HG02852 (cell line): ENCODE data around the gene LY6G6F.

Source experiments
- ATAC-seq: cut with Tn5 transposase; IDR thresholded peaks from one replicate; pipeline ENCODE4 v1.9.1; 2021; ENCODE audit warnings: mild to moderate bottlenecking, moderate library complexity; ENCODE audit not compliant: unreplicated experiment

Gene LY6G6F

GRCh38 chr6:31676322-31676903 lies 30.3 kb upstream of the LY6G6F start:
- ATAC-seq: no peak

- ATAC-seq: no peak
These were observed 29.8 kb upstream of the LY6G6F start for GRCh38 chr6:31676904-31677303.

- no peak for ATAC-seq
These were observed 28.7 kb upstream of the LY6G6F start for GRCh38 chr6:31677955-31678354.

DNA sequence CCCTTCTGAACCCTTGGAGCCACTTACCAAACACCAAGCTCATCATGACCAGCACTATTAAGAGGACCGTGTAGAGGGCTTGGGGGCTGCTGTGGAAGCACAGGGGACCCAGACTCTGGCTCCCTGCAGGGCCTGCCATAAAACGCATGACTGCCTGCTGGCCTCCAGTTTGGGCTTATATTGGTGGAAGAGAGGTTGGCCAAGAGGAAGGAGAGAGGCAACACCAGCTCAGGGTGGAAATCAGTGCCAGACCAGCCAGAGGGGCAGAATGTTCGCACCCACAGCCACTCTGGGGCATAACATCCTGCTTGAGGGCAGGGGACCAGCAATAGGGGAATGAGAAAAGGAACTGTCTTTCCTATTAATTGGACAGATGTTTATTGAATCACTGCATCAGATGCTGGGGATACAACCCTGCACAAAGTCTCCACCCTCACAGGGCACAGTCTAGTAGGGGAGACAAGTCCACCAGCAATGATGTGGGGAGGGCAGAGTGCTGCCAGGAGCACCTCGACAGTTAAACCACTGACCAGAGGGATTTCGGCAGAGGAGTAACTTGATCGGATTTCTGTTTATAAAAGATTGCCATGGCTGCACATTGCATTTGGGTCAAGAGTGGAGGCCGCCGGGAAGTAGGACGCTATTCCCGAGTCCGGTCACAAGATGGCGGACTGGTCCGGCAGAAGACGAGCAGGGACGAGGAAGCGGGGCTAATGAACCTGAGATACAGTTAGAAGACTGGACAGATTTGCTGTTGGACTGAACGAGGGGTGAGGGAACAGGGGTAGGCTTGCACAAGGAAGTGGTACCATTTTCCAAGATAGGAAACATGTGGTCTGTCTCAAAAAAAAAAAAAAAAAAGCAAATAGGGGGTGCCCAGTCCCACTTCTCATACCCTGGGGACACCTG lies 26.2 kb upstream of the LY6G6F start, which contains the start of gene LY6G5C:
Gene LY6G5C, minus strand, starts transcription at position 842 of the 909 bp plus-strand sequence. Its CDS starts 694 bp downstream, at position 148.
- no peak for ATAC-seq

DNA sequence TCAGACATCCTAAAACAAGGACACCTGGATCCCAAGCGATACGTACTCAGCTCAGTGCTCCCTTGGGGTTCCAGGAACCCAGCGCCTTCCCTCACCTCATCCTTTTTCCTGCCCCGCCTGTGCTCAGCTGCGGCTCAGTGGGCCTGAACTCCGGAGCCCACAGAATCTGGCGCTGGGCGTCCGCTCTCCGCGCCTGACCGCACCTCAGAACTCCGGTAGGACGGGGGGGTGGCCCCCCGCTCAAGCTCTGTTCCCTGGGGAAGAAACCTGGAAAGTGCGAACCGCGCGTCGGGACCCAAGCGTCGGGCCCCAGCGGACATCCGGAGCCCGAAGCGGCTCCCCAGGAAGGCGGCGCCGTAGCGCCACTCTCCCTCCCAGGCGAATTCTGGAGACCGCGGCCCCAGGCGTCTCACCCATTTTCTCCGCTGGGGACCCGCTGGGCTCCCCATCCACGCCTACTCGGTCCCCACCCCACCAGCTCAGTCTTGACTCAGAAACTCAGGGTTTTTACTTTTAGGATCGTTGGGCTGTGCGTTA lies 25.5 kb upstream of the LY6G6F start:
- no peak for ATAC-seq

GRCh38 chr6:31683591-31683990 lies 23.1 kb upstream of the LY6G6F start:
- no peak for ATAC-seq

GRCh38 chr6:31686483-31686882 lies 20.2 kb upstream of the LY6G6F start:
- ATAC-seq: no peak

- no peak for ATAC-seq
These were observed 19.3 kb upstream of the LY6G6F start for GRCh38 chr6:31687321-31687720.

- no peak for ATAC-seq
These were observed 18.6 kb upstream of the LY6G6F start for GRCh38 chr6:31687860-31688693.

DNA sequence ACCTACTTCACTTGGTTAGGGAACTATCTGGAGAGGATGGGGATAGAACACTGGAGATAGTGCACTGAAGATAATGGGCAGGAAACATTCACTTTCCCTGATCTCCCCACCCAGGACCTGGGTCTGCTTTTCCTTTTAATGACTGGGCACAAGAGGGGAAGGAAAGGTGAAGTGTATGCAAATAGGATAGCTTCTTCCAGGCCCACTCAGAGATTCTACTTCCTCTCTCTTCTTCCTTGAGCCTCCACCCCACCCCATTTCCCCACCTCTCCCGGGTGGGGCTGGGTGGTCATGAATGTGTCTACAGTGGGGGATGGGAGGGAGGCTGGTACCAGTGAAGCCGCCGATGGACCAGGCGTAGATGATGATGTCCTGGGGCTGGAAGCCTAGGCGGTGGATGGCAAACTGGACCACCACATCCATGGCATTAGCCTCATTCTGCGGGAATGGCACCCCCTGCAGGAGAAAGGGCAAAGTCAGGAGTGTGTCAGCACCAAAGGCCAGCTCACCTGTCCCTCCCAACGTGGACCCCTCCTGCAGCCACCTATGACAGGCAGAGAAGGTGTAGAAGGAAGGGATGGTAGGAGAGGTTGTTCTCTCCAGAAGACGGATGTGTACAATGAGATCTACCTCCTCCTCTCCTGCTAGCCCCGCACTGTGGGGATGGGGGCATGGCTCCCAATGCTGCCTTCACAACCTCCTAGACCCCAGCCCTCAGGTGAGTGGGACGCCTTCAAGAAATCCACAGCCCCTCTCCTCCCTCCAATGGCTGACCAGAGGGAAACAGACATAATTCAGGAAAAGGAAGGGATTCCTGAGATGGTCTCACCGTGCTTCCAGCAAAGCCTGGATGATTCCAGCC lies 17.2 kb upstream of the LY6G6F start:
- ATAC-seq: no peak

DNA sequence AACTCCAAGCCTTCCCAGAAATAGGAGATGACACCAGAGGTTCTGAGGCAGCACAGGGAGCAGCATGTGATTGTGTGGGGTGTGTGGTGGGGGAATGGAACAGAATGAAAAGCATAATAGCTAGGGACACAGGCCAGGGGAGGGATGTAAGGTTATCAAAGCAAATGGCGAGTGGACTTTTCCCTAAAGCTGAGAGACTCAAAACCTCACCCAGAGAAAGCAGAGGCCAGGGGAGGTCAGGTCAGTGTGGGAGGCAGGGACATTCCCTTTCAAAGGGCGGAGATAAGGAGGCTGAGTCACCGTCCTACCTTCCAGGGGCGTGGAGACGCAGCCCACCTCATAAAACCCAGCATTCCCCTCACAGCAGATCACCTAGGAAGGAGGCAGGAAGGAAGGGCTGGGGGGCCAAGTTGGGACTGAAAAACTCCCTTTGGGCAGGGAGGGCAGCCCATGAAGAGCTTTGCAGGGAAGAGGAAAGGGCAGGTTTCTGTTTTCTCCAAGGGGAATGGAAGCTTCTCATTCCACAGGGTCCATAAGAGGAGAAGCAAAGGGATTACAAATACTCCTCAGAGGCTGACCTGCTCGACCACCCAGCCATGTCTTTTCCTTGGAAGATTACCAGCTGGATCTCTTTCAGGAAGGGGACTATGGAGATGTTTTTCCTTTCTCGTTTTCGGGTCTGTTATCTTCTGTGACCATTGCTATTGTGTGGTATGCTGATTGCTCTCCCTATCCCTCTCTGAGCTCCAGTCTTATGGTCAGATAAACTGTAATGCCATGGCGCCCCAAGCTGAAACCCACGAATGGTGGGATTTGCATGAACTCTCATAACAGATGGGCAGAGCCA lies 16.2 kb upstream of the LY6G6F start:
- no peak for ATAC-seq

GRCh38 chr6:31691078-31691463 lies 15.6 kb upstream of the LY6G6F start:
- ATAC-seq: no peak

GRCh38 chr6:31691564-31692108 lies 15.0 kb upstream of the LY6G6F start:
- no peak for ATAC-seq

GRCh38 chr6:31692353-31692752 lies 14.3 kb upstream of the LY6G6F start:
- no peak for ATAC-seq

DNA sequence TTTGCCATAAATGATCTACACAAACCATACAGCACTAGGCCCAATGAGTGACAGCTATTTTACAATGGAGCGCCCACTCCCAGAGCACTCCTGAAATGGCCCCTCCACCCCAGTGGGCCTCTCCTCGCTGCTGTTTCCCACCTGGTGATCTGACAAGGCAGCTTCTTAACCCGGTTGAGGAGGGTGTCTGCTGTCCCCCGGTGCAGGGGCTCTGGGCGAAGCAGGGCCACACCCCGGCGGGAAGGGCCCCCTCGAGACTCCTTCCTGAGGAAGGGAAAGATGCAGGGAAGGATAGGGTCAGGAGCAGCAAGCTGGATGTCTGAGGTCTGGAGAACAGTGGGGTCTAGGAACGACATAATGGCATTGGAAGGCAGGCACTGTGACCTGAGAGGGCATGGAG lies 13.8 kb upstream of the LY6G6F start:
- no peak for ATAC-seq

DNA sequence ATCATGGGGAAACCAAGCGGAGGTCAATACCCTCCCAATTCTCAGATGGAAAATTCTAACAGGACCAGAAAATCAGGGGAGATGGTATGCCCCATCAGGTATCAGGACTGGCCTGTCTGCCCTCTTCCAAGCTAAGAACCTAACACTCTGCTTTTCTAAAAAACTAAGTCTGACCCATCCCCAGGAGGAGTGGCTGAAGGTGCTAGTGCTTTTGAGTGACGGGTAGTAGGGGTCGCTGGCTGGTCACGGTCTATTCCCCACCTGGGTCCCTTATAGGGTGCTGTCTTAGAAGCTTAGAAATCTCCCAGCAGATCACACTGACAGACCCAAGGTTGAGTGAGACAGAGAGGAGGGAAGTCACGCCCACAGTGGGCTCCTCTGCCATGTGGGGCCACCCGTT lies 13.1 kb upstream of the LY6G6F start:
- no peak for ATAC-seq

GRCh38 chr6:31697555-31697954 lies 9.1 kb upstream of the LY6G6F start:
- ATAC-seq: no peak

- ATAC-seq: no peak
These were observed 5.8 kb upstream of the LY6G6F start for GRCh38 chr6:31700740-31701401.
